Measurements from ENCODE around the gene STOX1. TPM values are rescaled to one million over a fixed set of nuclear protein-coding genes. Genes with fewer than 3 reads are reported as not detected.
"Not testable (repeated sequence)": the region's sequence is repeated elsewhere in the genome, so short reads cannot be mapped to it uniquely, and the experiment has no call there.

The STOX1 gene
- total RNA-seq, 1 donor from 2014 or later = 8.7 TPM

GRCh38 chr10:68934994-68935393, 107.7 kb downstream of the STOX1 start:
- Mint-ChIP-seq H3K4me1 (no peaks in the 10 kb centered on the region), H3K9me3 (no peaks in the 10 kb centered on the region), H3K4me3 (no peak overlapping the region), H3K27ac (ENCODE audit: unreplicated experiment) (no peak overlapping the region), H3K36me3 (ENCODE audit: low read depth) (peaks cover 9% of the 10 kb centered on the region), H3K27me3 (ENCODE audit: low read depth) (no peaks in the 10 kb centered on the region)
- DNase-seq (ENCODE audit: low read depth, low spot score) = no peak
- no peak for TF ChIP-seq CTCF (conservative IDR thresholded peaks at IDR 0.05)

- Mint-ChIP-seq H3K27me3 (ENCODE audit: low read depth) (no peaks in the 10 kb centered on the region), H3K4me3 (no peak overlapping the region), H3K36me3 (ENCODE audit: low read depth) (peaks cover 2% of the 10 kb centered on the region), H3K9me3 (no peaks in the 10 kb centered on the region), H3K4me1 (no peaks in the 10 kb centered on the region), H3K27ac (ENCODE audit: unreplicated experiment) (no peak overlapping the region)
- DNase-seq (ENCODE audit: low read depth, low spot score) = no peak
- no peak for TF ChIP-seq CTCF (conservative IDR thresholded peaks at IDR 0.05)
Measured at GRCh38 chr10:68938117-68938516, 110.8 kb downstream of the STOX1 start.

GRCh38 chr10:68938884-68939283, 111.6 kb downstream of the STOX1 start:
- no peaks in the 10 kb centered on the region for H3K4me1 Mint-ChIP-seq
- no peak overlapping the region for H3K4me3 Mint-ChIP-seq
- H3K27me3 Mint-ChIP-seq (ENCODE audit: low read depth) = no peaks in the 10 kb centered on the region

GRCh38 chr10:68940917-68941316, 113.6 kb downstream of the STOX1 start:
- H3K27ac Mint-ChIP-seq (ENCODE audit: unreplicated experiment); H3K4me1 Mint-ChIP-seq; H3K36me3 Mint-ChIP-seq (ENCODE audit: low read depth); H3K27me3 Mint-ChIP-seq (ENCODE audit: low read depth); DNase-seq (ENCODE audit: low read depth, low spot score); H3K9me3 Mint-ChIP-seq; H3K4me3 Mint-ChIP-seq: not testable (repeated sequence)

More at GRCh38 chr10:68938884-68939283, 111.6 kb downstream of the STOX1 start:
- H3K27ac Mint-ChIP-seq (ENCODE audit: unreplicated experiment) = no peak overlapping the region
- TF ChIP-seq CTCF (conservative IDR thresholded peaks at IDR 0.05) = no peak
- no peaks in the 10 kb centered on the region for H3K9me3 Mint-ChIP-seq
- peaks cover 2% of the 10 kb centered on the region for H3K36me3 Mint-ChIP-seq (ENCODE audit: low read depth)
- no peak for DNase-seq (ENCODE audit: low read depth, low spot score)

Other genes starting within 250 kb of the STOX1 start
- 131 and 132 TPM in 2 replicates for gene CCAR1, start 106.3 kb upstream of the STOX1 start, total RNA-seq
- gene DDX50, start 73.8 kb downstream of the STOX1 start, total RNA-seq = 57.7 and 58.9 TPM in 2 replicates
- gene DDX21, start 128.6 kb downstream of the STOX1 start, total RNA-seq = 67.2 and 70.7 TPM in 2 replicates
- gene KIFBP, start 161.3 kb downstream of the STOX1 start, total RNA-seq = 27.7 and 27.8 TPM in 2 replicates